Measurements from ENCODE around the gene DCTN4. TPM values are rescaled to one million over a fixed set of nuclear protein-coding genes. Genes with fewer than 3 reads are reported as not detected.
A peak's percentile ranks its signal among the peaks of the same experiment; 100 is the strongest.

The DCTN4 gene
- total RNA-seq, 1 experiment from 2014 or later: 48.5 TPM

GRCh38 chr5:150751096-150751891 lies 7.5 kb downstream of the DCTN4 start:
- H3K14ac ChIP-seq (ENCODE audit: insufficient read depth, low read length): no peak overlapping the region
- Mint-ChIP-seq H3K36me3 (ENCODE audit: insufficient read depth in 1 of 3, low read depth in 3 of 3) (peaks cover 32 to 56% (median 45%) of the 10 kb centered on the region in 3 experiments; a peak in 6 of 7 replicates), H3K4me3 (no peak overlapping the region), H3K27ac (peak overlapping the region in 1 of 3 experiments; percentile 51; a peak in 1 of 7 replicates), H3K9me3 (peaks cover 0 to 2% of the 10 kb centered on the region in 2 experiments; a peak in 1 of 5 replicates), H3K4me1 (no peaks in the 10 kb centered on the region), H3K27me3 (ENCODE audit: low read depth) (no peaks in the 10 kb centered on the region)
- no peak overlapping the region for H3K27ac ChIP-seq (ENCODE audit: insufficient read length, low read depth, low read length)
- H3K27me3 ChIP-seq (ENCODE audit: insufficient read depth, low read length): no peaks in the 10 kb centered on the region
- no peak overlapping the region for H3K4ac ChIP-seq (ENCODE audit: low read depth, low read length)
- H4K5ac ChIP-seq (ENCODE audit: insufficient read length, low read depth, low read length): no peak overlapping the region
- no peaks in the 10 kb centered on the region for H3K79me1 ChIP-seq (ENCODE audit: insufficient read depth, low read depth, low read length, poor library complexity, severe bottlenecking)
- H4K91ac ChIP-seq (ENCODE audit: insufficient read length, low read depth, low read length): no peak overlapping the region
- no peaks in the 10 kb centered on the region for H3K79me2 ChIP-seq (ENCODE audit: insufficient read depth, low read length)
- H4K20me1 ChIP-seq (ENCODE audit: control insufficient read depth, insufficient read depth, insufficient read length): no peaks in the 10 kb centered on the region
- no peak overlapping the region for H4K8ac ChIP-seq (replicated peaks; ENCODE audit: insufficient read length, low read depth, low read length)
- H3K23ac ChIP-seq (ENCODE audit: insufficient read length, low read depth, low read length): no peak overlapping the region
- H3K18ac ChIP-seq (ENCODE audit: insufficient read length, low read depth, low read length): no peak overlapping the region
- no peak overlapping the region for H2AFZ ChIP-seq (ENCODE audit: low read length)
- no peak overlapping the region for H2BK12ac ChIP-seq (ENCODE audit: insufficient read length, low read depth, low read length)
- H2BK120ac ChIP-seq (ENCODE audit: low read depth, low read length, poor library complexity, severe bottlenecking): no peak overlapping the region
- H3K23me2 ChIP-seq (ENCODE audit: insufficient read length, low read depth, low read length, poor library complexity, severe bottlenecking): no peaks in the 10 kb centered on the region
- no peak for DNase-seq
- no peak overlapping the region for H2BK20ac ChIP-seq (ENCODE audit: low read depth, low read length, poor library complexity, severe bottlenecking)
- H2BK15ac ChIP-seq (ENCODE audit: low read depth, low read length): no peak overlapping the region
- no peak overlapping the region for H3K9ac ChIP-seq (ENCODE audit: extremely low read depth, insufficient read length, low read length)
- no peak overlapping the region for H2BK5ac ChIP-seq (ENCODE audit: insufficient read length, low read length)
- H3T11ph ChIP-seq (ENCODE audit: low read length): no peak overlapping the region
- no peak overlapping the region for H3K4me2 ChIP-seq (ENCODE audit: insufficient read depth, insufficient read length, low read length)
- H3K56ac ChIP-seq (ENCODE audit: insufficient read length, low read depth, low read length): no peak overlapping the region
- no peak for TF ChIP-seq CTCF (conservative IDR thresholded peaks at IDR 0.05)
- no peak overlapping the region for H2AK5ac ChIP-seq (ENCODE audit: insufficient read length, low read length)
- no CpG with 5 or more reads among the region's 3 CpGs for WGBS (ENCODE audit: extremely low coverage, insufficient read length, low lambda C conversion rate)
- H3K9me3 ChIP-seq (ENCODE audit: control insufficient read depth, low read depth, low read length): no peaks in the 10 kb centered on the region
- no peaks in the 10 kb centered on the region for H3K4me1 ChIP-seq (ENCODE audit: insufficient read depth, low read length)

All from H9 (cell line).